Hepatocyte (in vitro differentiated cells): ENCODE results near the gene CCSER2. TPM values are rescaled to one million over a fixed set of nuclear protein-coding genes. Genes with fewer than 3 reads are reported as not detected.

ENCODE experiments used
- DNase-seq: peaks from one replicate; pipeline ENCODE4 v3.0.0-alpha.2; 2016; ENCODE audit warnings: low spot score
- H2AFZ ChIP-seq: fragments of 200-600 bp; sonication (generic); 2 replicates; pipeline ENCODE4 v1.6.0; 2016; ENCODE audit warnings: antibody characterized with exemption, mild to moderate bottlenecking
- H3K27ac ChIP-seq: fragments of 200-600 bp; sonication (generic); 2 replicates; pipeline ENCODE4 v1.5.1; 2016; ENCODE audit warnings: mild to moderate bottlenecking
- H3K27me3 ChIP-seq: fragments of 200-600 bp; sonication (generic); 2 replicates; pipeline ENCODE4 v1.6.1; 2016
- H3K36me3 ChIP-seq: fragments of 200-600 bp; sonication (generic); replicated peaks from 2 replicates; pipeline ENCODE4 v1.5.1; 2016; ENCODE audit warnings: low read depth; ENCODE audit not compliant: insufficient read depth
- H3K4me1 ChIP-seq: fragments of 200-600 bp; sonication (generic); 2 replicates; pipeline ENCODE4 v1.5.1; 2016; ENCODE audit warnings: mild to moderate bottlenecking, moderate library complexity; ENCODE audit not compliant: insufficient read depth
- H3K4me2 ChIP-seq: fragments of 200-600 bp; sonication (generic); 2 replicates; pipeline ENCODE4 v1.6.0; 2016
- H3K4me3 ChIP-seq: fragments of 200-600 bp; sonication (generic); 2 replicates; pipeline ENCODE4 v1.5.1; 2016; ENCODE audit warnings: mild to moderate bottlenecking
- H3K79me2 ChIP-seq: fragments of 200-600 bp; sonication (generic); 2 replicates; pipeline ENCODE4 v1.6.0; 2017; ENCODE audit warnings: mild to moderate bottlenecking
- H3K9me2 ChIP-seq: fragments of 200-600 bp; sonication (generic); replicated peaks from 2 replicates; pipeline ENCODE4 v1.6.0; 2017; ENCODE audit warnings: mild to moderate bottlenecking; ENCODE audit not compliant: insufficient read depth
- H3K9me3 ChIP-seq: fragments of 200-600 bp; sonication (generic); 2 replicates; pipeline ENCODE4 v1.5.1; 2016; ENCODE audit warnings: low read depth, mild to moderate bottlenecking
- H4K20me1 ChIP-seq: fragments of 200-600 bp; sonication (generic); 2 replicates; pipeline ENCODE4 v1.6.0; 2016; ENCODE audit warnings: mild to moderate bottlenecking; ENCODE audit not compliant: insufficient read depth, poor library complexity, severe bottlenecking
- EZH2 ChIP-seq: fragments of 200-600 bp; sonication (generic); IDR thresholded peaks from 2 replicates; pipeline ENCODE4 v1.6.1; 2016; ENCODE audit warnings: antibody characterized with exemption, mild to moderate bottlenecking, borderline replicate concordance
- EZH2phosphoT487 ChIP-seq: fragments of 200-600 bp; sonication (generic); IDR thresholded peaks from one replicate; pipeline ENCODE4 v1.6.1; 2018; ENCODE audit warnings: antibody characterized with exemption, mild to moderate bottlenecking, low read depth, moderate library complexity; ENCODE audit not compliant: unreplicated experiment, severe bottlenecking
- WGBS: methylation state at CpG from one replicate; pipeline ENCODE4 v1.1.6; 2016; ENCODE audit warnings: low lambda C conversion rate; ENCODE audit errors: missing lambda C conversion rate; 5-methylcytosine and 5-hydroxymethylcytosine counted together
- polyA plus RNA-seq: library from polyadenylated mRNA; unstranded; fragments of >200 nt; fragmentation: Nextera tagmentation; extraction: Ambion mirVana; gene quantifications from 2 replicates; pipeline ENCODE4 v1.2.1, GENCODE V29; 2016
- total RNA-seq: library from RNA; depleted of rRNA; stranded (reverse); fragments of >200 nt; gene quantifications from 2 replicates; pipeline ENCODE4 v1.2.3, GENCODE V29; 2014
- TF ChIP-seq, protein P1 (sequence below): fragments of 200-600 bp; sonication (generic); IDR thresholded peaks from 2 replicates; pipeline ENCODE4 v1.5.1; 2016; ENCODE audit warnings: antibody characterized with exemption, mild to moderate bottlenecking; ENCODE audit not compliant: poor library complexity

The CCSER2 gene
- total and polyA plus RNA-seq, 2 experiments from 2014 or later = 36.5 to 39.7 TPM

DNA sequence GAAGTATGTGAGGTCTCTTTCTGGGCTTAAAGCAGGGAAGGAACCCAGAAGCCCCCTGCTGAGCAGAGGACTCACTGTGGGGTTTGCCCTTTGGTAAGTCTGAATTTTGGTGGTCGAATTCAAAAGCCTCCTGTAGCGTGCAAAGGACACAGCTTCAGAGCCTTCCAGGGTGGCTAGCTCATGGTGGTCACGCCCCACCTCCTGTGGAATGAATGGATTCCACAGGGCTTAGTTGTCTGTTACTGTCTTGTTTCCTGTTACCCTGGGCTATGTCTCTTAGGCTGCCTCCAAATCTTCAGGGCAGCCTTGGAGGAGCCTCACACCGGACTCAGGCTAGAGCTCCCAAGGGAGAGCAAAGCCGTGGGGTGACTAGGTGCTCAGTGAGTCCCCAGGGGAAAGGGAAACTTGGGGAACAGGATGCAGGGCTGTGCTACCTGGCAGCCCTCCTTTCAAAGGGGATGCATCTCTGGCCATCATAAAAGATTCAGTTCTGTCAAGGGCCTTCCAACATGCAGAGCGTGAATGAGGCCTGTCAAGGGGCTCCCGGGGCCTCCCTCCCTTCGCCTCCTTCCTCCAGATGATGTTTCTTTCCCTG is 211.7 kb downstream of the CCSER2 start:
- Histone ChIP-seq H3K4me2 (peak overlapping the region; percentile 91), H3K27ac (no peak overlapping the region)

DNA sequence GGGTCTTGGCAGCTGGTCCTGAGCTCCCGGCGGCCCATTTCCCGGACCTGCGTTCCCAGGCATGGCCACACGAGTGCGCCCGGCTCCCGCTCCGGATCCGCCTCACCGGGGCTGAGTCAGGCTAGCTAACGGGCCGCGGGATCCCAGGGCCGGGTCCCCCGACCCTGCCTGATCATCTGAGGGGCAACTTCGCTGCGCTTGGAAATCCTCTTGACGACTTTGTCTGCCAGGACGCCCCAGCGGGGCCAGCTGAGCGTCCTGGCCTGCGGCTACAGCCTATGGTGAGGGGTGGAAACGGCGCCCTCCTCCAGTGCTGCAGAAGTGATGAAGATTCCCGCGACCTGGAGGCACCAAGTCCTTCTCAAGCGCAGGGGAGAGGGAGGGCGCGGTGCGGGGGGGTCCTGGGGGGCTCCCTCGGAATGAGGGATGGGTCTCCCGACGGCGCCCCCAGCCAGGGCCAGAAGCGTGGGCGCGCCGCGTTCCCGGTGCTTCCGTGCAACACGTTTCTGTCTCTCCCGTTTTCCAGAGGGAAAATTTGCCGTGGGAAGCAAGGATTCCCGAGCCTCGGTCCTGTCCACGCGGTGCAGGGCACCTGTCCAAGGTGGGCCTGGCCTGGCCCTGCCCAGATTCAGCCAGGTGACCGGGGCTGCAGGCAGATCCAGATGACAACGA is 212.4 kb downstream of the CCSER2 start:
- H3K79me2 ChIP-seq = no peaks in the 10 kb centered on the region
- H3K9me2 ChIP-seq = no peaks in the 10 kb centered on the region
- no peaks in the 10 kb centered on the region for H3K4me1 ChIP-seq
- no peak overlapping the region for H3K4me3 ChIP-seq
- peak overlapping the region; percentile 83 for H2AFZ ChIP-seq
- H3K27me3 ChIP-seq = peaks cover 11% of the 10 kb centered on the region
- no peaks in the 10 kb centered on the region for H3K36me3 ChIP-seq
- peak; percentile 75 for DNase-seq
- 11% methylated on average over 31 of the region's 51 CpGs for WGBS
- H4K20me1 ChIP-seq = no peaks in the 10 kb centered on the region
- no peak for TF ChIP-seq EZH2phosphoT487
- TF ChIP-seq, protein P1, sequence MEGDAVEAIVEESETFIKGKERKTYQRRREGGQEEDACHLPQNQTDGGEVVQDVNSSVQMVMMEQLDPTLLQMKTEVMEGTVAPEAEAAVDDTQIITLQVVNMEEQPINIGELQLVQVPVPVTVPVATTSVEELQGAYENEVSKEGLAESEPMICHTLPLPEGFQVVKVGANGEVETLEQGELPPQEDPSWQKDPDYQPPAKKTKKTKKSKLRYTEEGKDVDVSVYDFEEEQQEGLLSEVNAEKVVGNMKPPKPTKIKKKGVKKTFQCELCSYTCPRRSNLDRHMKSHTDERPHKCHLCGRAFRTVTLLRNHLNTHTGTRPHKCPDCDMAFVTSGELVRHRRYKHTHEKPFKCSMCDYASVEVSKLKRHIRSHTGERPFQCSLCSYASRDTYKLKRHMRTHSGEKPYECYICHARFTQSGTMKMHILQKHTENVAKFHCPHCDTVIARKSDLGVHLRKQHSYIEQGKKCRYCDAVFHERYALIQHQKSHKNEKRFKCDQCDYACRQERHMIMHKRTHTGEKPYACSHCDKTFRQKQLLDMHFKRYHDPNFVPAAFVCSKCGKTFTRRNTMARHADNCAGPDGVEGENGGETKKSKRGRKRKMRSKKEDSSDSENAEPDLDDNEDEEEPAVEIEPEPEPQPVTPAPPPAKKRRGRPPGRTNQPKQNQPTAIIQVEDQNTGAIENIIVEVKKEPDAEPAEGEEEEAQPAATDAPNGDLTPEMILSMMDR = peak; percentile 80
- TF ChIP-seq EZH2 = no peak
- peak overlapping the region; percentile 91 for H3K4me2 ChIP-seq
- no peaks in the 10 kb centered on the region for H3K9me3 ChIP-seq
- H3K27ac ChIP-seq = no peak overlapping the region

More for the DNA sequence above, 211.7 kb downstream of the CCSER2 start:
- WGBS = 47% methylated on average over 7 of the region's 8 CpGs
- Histone ChIP-seq H3K9me2 (no peaks in the 10 kb centered on the region), H3K4me3 (no peak overlapping the region), H2AFZ (no peak overlapping the region), H3K36me3 (no peaks in the 10 kb centered on the region), H3K9me3 (no peaks in the 10 kb centered on the region), H3K4me1 (no peaks in the 10 kb centered on the region), H4K20me1 (no peaks in the 10 kb centered on the region), H3K79me2 (no peaks in the 10 kb centered on the region), H3K27me3 (peaks cover 5% of the 10 kb centered on the region)
- DNase-seq = no peak
- TF ChIP-seq EZH2phosphoT487 = no peak
- TF ChIP-seq, protein P1 = no peak
- no peak for TF ChIP-seq EZH2

DNA sequence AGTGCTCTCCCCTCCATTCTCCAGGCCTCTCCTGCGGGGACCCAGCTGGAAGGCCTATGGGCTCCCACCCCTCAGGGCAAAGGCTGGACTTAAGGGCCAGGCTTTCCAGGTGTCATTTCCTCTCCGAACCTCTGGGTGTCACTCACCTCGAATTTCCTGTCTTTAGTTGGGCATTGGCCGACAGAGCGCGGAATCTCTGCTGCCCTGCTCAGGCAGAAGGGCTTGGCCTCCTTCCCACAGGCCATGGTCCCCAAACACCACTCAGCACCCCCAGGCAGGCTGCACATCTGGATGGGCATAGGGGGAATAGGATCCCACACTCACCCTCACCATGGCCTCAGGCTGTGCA is 212.9 kb downstream of the CCSER2 start:
- no peaks in the 10 kb centered on the region for H3K4me1 ChIP-seq
- H3K27me3 ChIP-seq = peaks cover 16% of the 10 kb centered on the region
- no peak overlapping the region for H3K27ac ChIP-seq
- no peak overlapping the region for H3K4me3 ChIP-seq
- DNase-seq = no peak
- peak overlapping the region; percentile 91 for H3K4me2 ChIP-seq
- H3K79me2 ChIP-seq = no peaks in the 10 kb centered on the region
- H3K9me3 ChIP-seq = no peaks in the 10 kb centered on the region
- TF ChIP-seq, protein P1 = no peak
- no peak for TF ChIP-seq EZH2phosphoT487
- TF ChIP-seq EZH2 = no peak
- WGBS = 70% methylated on average over 6 of the region's 6 CpGs
- H4K20me1 ChIP-seq = no peaks in the 10 kb centered on the region
- no peaks in the 10 kb centered on the region for H3K9me2 ChIP-seq
- peak overlapping the region; percentile 83 for H2AFZ ChIP-seq
- no peaks in the 10 kb centered on the region for H3K36me3 ChIP-seq
